ENCODE data around the gene FBLN1.
"Not testable (repeated sequence)": the region's sequence is repeated elsewhere in the genome, so short reads cannot be mapped to it uniquely, and the experiment has no call there.

The FBLN1 gene

DNA sequence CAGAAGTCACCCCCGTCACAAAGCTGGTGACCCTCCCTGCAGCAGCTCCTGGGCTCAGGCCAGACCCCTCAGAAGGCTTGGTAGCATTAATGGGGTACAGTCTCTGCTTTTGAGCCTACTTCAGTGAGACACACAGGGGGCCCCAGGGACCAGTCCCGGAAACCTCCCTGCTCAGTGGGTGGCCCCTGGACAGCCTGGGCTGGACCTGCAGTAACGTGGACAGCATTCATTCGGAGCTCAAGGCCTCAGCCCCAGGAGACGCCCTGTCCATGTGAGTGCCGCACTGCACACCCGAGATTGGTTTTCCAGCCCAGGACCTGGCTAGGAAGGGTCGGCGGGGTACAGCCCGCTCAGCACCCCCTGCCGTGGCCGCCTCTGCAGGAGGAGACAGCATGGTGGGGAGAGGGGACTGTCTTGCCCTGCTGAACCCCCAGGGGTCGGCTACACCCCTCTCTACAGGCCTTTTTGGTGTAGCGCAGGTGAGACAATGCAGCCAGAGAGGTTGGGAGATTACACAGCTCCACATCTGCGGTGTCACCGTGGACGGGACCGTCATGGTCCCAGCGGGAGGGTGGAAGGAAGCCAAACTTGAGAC, 83.4 kb downstream of the FBLN1 start:
- no peak for DNase-seq (ENCODE audit: low spot score)

DNA sequence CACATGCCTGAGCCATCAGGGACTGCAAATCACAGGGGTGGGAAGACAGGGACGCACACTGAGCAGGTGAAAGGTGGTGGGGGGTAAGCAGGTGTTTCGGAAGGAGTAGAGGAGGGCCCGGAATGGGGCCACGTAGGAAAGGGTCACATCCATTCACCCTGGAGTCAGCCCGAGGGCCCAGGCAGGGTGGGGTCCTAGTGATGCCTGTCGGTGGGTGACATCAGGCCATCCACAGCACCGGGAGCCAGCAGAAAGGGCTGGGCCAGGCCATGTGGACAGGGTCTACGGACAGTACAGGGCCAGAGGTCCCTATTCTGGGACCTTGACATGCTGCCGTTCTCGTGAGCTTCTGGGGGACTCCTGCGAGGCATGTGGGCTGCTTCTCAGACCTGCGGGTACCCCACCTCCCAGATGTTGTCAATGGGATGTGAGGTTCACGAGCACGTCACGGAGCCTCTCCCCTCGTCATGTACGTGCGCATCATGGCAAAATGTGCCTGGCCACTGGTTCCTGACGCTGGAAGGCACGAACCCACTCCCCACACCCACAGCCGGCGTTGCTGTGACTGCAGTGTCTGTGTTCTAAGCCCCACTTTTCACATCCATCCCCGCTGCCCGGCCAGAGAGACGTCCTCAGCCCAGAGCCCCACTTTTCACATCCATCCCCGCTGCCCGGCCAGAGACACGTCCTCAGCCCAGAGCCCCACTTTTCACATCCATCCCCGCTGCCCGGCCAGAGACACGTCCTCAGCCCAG, 84.1 kb downstream of the FBLN1 start:
- DNase-seq (ENCODE audit: low spot score) = no peak

DNA sequence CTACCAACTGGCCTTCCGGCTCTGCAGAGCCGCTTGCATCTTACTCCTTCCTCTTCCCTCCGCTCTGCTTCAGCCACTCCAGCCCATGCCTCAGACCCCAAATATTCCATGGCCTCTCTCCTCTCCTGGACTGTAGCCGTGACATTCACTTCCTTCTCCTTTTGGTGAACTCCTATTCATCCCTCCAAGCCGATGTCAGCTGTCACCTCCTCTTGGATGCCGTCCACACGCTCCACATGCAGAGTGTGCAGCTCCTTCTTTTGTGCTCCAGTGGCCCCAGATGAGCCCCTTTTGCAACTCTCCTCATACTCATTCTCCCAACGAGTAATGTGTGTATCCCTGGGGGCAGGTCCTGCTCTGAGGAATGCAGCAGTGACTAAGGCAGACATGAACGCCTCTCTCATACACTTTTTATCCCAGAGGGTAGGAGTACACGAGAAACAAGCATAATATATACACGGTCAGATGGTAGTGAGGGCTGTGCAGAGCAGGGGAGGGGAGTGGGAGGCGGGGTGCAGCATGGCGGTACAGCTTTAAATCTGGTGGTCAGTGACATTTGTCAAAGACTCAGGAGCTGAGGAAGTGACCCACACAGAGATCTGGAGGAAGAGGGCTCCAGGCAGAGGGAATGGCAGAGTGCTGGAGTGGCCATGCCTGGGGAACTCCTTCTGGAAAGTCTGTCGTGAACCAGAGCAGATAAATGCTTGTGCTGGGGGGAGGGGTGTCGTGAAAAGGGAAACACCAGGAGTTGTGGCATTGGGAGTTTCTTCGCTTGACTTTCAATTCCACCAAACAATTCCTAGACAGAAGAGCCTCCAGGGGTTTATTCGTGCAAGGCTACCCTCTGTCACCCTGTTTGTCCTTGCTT, 85.2 kb downstream of the FBLN1 start:
- no peak for DNase-seq (ENCODE audit: low spot score)

DNA sequence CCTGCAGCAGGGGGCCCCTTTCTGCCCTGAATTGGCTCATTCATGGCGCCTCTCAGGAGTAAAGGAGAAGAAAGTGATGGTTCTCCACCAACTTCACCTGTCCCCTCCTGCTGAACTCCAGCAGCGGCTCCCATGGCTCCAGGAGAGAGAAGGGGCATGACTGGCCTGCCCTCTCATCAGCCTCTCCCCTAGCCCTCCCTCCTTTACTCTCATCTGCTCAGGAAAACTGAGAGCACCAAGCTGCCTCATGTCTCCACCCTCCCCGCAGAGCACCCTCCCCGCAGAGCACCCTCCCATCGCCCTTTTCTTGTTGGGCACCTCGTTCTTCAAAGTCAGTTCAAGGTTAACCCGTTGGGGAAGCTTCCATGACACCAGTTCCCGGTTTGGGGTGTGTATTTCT, 86.9 kb downstream of the FBLN1 start:
- DNase-seq (ENCODE audit: low spot score) = no peak

DNA sequence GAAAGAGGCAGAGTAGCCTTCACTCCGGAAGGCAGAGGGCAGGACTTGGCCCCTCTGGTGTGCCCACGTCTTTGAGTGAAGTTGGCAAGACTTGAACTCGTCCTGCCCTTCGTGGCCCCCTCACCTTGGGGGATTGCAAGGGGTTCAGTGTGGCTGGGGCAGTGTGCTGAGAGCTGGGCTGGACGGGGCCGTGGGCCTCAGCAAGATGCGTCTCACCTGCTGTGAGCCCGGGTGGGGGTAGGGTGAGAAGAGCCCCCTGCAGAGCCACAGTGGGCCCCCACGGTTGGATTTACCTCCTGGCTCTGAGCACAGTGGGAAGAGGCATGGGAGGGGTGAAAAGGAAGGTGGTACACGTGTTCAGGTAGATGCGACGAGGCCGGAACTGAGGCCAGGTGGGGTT, 87.6 kb downstream of the FBLN1 start:
- no peak for DNase-seq (ENCODE audit: low spot score)

DNA sequence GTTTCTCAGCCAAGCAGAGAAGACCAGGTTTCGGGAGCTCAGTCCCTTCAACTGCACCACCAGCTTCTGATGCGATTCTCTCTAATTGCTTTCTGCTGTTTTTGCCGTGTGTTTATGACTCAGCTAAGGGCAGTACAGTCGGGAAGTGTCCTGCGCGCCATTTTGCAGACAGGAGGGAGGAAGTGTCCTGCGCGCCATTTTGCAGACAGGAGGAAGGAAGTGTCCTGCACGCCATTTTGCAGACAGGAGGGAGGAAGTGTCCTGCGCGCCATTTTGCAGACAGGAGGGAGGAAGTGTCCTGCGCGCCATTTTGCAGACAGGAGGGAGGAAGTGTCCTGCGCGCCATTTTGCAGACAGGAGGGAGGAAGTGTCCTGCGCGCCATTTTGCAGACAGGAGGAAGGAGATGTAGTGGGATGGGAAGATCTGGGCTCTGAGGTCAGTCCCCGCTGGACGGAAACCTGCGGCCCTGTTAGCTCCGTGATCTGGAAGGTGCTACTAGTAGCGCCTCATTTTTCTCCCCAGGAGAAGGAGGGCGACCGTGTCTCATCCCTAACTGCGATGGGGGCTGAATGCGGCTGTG, 89.0 kb downstream of the FBLN1 start:
- not testable (repeated sequence) for DNase-seq (ENCODE audit: low spot score)

DNA sequence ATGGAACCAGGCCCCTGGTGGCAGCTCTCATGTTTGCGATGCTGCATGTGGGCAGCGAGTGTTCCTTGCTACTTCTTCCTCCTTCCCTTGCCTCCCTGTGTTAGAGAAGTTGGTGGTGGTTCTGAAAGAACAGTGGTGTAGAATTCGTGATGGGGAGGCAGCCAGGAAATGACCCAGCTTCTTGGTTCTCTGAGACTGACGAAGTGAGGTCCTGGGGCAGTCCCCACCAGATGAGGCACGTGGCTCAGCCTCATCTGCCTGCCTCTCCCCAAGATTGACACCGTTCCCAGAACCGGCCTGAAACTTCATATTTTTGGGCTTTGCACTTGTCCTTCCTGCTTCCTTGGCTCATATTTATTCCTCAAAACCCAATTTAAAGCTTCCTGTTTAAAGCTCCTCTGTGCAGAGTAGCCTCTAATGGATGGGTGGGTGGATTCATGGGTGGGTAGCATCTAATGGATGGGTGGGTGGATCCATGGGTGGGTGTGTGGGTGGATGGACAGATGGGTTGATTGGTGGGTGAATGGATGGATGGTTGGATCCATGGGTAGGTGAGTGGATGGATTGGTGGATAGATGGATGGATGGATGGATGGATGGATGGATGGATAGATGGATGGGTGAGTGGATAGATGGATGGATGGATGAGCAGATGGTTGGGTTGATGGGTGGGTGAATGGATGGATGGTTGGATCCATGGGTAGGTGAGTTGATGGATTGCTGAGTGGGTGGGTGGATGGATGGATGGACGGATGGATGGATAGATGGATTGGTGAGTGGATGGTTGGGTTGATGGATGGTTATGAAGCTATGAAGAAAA, 91.6 kb downstream of the FBLN1 start:
- DNase-seq (ENCODE audit: low spot score) = no peak

DNA sequence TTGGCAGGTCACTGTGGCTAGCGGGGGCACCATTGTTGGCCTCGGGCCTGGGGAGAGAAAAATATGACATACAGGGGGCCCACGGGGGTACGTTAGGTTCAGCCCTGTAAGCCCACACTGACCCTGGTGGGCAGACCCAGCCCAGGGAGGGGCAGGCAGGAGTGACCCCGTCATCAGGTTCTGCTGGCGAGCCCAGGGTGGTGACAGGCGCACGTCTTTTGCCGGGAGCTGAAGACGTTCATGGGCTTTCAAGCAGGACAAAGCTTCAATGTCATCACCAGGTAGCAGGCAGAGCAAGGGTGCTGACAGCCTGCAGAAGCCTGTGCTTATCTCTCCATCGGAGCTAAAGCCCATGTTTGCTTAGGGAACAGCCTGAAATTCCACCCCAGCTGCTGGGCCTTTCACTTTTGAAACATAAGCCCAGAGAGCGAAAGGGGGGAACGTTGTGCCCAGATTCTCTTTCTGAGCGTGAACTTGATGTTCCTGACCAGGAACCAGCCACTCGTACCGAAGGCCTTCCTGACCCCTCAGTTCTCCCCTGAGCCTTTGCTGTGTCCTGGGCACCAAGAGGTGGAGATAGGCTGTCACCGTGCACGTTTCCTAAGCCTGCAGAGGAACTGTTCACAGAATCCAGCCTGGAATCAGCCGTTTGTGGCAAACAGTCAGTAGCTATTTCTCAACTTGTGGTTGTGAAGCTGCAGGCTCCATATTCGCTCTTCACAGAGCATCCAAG, 94.9 kb downstream of the FBLN1 start:
- no peak for DNase-seq (ENCODE audit: low spot score)

DNA sequence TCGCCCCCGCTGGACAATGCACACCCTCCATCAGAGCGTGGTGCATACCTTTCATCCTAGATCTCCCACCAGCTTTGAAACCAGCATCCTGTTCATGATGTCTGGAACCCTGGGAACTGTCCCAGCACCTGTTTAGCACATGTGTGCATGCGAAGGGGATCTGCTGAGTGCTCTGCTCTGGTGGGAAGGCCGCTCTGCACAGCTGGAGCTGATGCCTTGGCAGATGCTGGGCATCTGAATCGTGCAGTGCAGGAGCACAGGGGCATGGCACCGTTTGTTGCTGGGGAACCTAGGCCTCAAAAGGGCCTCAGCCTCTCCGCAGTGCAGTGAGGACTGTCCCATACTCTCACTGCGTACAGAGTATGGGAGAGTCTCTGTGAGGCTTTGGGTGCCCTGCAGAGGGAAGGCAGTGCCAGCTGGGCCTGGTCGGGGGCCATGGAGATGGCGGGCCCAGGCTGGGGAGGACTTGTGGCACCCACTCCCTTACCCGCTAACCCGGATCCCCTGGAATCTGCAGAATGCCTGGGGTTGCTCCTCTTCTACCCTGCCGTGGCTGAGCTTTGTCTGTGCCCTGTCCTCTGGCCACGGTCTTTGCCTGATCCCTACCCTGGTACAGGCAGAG, 96.0 kb downstream of the FBLN1 start:
- DNase-seq (ENCODE audit: low spot score) = no peak

DNA sequence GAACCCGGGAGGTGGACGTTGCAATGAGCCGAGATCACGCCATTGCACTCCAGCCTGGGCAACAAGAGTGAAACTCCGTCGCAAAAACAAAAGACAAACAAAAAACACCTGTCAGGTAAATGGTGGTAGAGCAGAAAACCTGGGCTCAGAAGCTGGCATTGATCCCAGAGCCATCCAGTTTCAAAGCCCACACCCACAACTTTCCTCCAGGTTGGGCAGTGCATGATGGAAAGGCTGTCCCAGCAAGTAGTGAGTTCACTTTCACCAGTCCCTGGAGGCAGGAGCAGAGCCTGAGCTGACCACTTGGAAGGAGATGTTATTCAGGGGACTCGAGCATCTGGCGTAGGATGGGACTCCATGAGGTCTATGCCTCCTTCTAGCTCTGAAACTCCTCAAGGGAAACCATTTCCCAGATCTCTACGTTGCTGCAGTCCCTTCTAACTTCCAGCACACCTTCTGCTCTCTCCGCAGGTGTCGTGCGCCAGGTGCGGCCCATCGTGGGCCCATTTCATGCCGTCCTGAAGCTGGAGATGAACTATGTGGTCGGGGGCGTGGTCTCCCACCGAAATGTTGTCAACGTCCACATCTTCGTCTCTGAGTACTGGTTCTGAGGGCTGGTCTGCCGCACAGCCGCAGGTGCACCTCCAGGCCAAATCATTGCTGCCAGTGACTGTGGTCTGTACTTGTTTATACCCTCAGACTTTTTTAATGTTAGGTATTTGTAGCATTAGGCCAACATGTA, 97.3 kb downstream of the FBLN1 start:
- no peak for DNase-seq (ENCODE audit: low spot score)

DNA sequence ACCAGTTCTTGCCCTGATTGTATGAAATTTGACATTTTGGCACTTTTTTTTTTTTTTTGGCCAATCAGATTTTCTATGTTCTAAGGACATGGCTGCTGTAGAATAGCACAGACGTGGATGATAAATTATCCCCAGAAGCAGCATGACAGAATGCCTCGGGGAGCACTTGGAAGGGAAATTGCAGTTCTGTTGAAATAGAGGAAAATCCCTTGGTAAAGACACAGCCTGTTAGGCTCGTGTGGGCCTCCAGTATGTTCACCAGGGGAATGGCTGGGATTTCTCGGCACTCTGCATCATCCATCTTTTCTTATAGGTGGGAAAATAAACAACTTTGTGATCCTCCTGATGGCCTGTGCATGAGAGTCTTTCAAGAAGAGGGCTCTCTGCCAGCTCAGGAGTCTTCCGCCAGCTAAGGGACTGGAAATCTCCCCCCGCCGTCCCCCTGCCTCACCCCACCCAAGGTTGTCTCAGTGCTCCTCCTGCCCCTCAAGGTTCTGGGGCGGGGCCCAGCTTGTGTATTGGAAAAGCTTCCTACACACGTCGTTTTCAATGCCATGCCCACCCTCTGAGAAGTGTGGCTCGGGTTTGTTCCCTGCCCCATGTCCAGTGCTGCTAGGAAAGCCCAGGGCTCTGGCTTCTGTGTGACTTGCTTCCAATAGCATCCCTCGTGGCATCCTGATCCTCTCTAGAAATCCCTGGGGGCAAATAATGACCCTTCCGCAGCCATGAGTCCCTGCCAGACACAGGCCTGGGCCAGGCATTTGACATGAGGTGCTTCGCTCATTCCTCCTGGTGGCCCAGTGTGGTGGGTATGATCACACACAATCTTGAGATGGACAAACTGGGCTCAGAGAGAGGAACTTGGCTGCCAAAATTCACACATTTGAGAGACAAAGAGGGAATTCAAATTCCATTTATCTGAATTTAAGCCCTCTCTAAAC, 98.4 kb downstream of the FBLN1 start:
- no peak for DNase-seq (ENCODE audit: low spot score)

DNA sequence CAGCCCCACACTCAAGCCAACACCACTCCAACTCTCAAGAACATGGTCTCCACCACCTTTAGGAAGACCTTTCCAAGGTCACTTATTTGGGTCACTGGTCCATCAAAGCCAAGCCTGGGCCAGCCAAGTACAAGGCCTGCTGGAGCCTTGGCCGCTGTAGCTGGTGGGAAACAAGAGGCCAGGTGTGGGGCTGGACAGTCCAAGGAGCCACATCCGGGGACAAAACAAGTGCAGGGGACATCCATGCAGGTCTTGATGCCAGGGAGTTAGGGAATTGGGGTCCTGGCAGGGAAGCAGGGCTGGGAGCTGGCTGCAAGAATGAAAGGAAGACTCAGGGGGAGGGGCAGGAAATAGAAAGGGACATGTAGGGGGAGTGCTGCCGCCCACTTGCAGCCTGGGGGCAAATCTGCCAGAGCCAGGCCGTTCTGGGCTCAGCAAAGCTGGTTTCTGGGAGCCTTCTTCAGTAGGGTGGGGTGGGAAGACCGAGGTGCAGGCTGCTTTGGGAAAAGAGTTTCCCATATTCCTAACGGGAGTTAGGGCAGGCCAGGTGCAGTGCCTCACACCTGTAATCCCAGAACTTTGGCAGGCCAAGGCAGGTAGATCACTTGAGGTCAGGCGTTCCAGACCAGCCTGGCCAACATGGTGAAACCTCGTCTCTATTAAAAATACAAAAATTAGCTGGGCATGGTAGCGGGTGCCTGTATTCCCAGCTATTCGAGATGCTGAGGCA, 99.5 kb downstream of the FBLN1 start:
- DNase-seq (ENCODE audit: low spot score) = no peak

DNA sequence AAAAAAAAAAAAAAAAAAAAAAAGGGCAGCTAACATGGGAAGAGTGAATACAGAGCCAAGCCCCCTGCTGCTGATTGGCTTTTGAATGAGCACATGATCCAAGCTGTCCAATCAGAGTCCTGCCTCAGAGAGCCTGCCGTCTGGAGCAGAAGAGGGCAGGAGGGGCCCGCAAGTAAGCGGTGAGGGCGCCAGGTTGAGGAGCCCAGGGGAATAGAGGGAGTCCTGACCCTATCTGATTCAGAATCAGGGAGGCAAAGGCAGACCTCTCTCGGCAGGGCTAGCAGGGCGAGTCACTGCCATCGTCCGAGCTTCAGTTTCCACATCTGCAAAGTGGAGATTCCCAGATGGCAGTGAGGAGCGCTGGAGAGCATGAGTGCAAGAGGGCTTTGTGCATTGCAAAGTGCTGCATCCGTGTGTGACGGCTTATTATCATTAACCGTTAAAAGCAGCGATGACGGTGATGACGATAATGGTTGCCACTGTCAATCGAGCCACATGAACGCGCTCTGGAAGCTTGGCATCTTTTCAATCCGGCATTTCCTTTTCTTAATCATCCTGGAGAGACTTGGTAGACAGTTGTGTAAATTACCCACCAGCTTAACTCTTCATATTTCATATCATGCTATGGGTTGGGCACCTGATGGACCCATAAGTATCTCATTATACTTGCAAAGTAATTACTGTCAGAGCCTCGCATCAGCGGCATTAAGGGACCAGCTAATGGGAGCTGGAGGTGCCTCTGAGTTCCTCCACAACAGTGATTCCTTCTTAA, 100.3 kb downstream of the FBLN1 start:
- DNase-seq (ENCODE audit: low spot score) = peak; percentile 27

DNA sequence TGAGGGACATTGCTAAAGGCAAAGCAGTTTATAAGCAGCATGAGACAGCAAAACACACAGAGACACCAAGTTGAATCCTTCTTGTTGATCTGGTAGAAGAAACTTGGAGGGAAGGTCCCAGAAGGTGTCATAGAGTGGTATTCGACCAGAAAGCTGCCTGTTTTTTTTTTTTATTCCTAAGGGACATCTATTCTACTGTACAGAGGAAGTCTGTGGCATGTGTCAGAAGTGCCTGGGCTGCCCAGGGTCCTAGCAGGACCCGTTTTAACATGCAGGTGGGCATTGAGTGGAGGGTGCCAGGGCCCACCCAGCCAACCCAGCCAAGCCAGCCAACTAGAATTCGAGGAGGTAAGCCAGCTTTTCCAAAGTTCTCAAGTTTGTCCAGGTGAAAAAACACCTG, 100.9 kb downstream of the FBLN1 start:
- no peak for DNase-seq (ENCODE audit: low spot score)

DNA sequence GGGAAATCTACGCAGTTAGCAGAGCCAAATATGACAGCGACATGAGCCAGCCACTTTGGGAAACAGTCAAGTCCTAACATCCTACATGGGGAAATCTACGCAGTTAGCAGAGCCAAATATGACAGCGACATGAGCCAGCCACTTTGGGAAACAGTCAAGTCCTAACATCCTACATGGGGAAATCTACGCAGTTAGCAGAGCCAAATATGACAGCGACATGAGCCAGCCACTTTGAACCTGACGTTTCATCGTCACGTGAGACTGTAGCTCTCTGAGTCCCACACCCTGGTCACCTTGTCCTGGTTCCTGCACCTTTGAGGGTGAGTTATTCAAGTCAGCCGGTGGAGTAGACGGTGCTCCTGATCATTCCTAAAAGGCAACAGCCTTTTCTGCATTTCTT, 105.4 kb downstream of the FBLN1 start:
- DNase-seq (ENCODE audit: low spot score) = not testable (repeated sequence)

DNA sequence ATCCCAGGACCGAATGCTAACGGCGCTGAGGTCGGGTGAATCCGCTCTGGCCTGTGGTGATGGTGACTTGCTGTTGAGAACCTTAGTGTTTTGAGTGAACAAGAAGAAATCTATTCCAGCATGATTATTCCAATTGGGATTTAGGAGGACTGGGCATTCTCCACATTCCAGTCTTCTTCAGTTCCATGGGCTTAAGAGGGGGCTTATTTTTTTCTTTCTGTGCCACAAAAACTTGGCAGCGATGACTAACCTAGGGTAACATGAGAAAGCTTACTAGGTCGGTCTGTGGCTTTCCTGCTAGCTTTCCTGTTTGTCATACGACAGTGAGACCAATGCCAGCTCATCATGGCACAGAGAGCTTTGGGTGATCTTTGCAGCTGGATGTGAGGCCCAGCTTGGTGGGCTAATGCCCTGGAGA, 106.1 kb downstream of the FBLN1 start:
- DNase-seq (ENCODE audit: low spot score) = peak; percentile 62

DNA sequence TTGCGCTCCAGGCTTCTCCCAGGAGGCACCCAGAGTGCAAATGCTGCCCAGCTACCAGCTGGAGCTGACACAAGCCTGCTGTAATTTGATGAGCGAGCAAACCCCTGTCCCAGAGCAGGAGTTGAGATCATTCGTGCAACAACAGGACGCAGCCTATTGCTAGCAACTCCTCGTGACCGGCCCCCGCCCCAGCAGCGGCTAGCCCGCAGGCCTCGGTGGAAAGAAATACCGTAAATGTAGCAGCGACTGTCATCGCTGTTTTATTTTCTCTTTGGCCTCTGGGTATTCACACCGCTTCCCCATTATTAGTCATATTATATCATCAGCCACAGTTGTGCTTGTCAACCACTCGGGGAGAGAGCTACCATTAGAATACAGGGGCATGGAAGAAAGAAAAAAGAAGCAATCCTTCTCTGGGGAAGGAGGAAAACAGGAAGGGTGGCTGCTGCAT, 109.8 kb downstream of the FBLN1 start:
- peak; percentile 45 for DNase-seq (ENCODE audit: low spot score)

All from activated CD4-positive, alpha-beta T cell treated with anti-CD3 and anti-CD28 coated beads, Interleukin-2, Interleukin-4, amounts not matched to agents 100 ng/mL and 50 ng/mL, durations not matched to agents 16 hours and 8 hours (primary cell).